NCI-H2227 (cell line): ENCODE data around the gene ZMIZ1.

Experiments used
- DNase-seq: peaks from one replicate; lab custom pipeline; 2025; ENCODE audit not compliant: unreplicated experiment; lab: John Stamatoyannopoulos, UW

The ZMIZ1 gene

GRCh38 chr10:79224992-79225391 lies 156.2 kb downstream of the ZMIZ1 start:
- DNase-seq = no peak

DNA sequence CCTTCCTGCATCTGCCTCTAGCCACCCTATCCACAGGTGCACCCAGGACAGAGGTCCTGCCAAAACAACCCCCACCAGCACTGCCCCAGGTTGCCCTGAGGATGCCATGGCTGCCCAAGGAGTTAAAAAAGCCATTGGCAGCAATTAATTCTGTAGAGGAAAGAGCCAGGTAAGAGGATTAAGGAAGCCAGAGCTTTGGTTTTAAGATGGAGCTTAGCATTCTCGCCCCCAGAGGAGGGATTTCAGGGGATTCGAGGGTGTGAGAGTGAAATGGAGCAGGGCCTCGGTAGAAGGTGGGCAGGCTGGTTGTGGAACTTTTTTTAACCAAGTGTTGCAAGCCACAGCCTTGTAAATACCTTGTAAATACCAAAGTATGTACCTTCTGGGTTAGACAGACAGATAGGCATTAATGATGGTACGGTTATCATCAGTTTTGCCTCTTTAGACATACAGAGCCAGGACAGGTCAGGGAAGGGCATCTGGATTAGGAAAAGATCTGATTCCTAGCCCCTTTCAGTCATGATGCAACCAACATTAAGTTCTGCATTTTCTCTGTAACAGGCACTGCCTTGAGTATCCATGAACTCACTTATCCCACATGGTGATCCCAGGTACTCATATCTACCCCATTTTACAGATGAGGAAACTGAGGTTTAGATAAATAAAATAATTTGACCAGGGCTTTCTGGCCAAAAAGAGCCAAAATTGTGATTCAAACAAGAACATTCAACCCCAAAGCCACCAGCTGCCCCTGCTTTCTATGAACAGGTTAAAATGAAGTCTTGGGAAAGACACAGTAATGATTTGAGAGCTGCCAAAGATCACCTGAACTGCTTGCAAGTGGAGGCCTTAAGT lies 157.9 kb downstream of the ZMIZ1 start:
- DNase-seq = no peak

GRCh38 chr10:79229071-79229541 lies 160.3 kb downstream of the ZMIZ1 start:
- DNase-seq = peak; percentile 62

DNA sequence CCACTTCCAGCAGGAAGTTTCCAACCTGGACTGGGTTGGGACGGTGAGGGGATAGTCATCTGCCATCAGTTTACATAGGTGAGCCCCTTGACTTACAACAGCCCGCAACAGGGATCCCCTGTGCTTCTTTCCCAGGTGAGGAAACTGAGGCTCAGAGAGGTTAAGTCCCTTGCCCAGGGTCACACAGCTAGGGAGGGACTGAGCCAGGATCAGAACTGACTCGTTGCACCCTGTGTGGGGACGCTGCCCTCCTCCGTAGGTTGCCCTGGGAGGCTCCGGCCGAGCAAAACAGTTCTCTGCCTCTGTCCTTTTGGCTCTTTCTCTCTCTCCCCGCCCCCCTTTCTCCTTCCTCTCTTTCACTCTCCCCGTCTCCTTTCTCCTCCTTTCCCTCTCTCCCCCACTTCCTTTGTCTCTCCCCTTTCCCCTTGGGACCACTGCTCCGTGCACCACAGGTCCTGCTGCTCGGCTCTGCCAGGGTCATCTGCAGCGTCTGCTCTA lies 161.1 kb downstream of the ZMIZ1 start:
- DNase-seq = no peak

GRCh38 chr10:79230328-79230830 lies 161.6 kb downstream of the ZMIZ1 start:
- peak; percentile 64 for DNase-seq

DNA sequence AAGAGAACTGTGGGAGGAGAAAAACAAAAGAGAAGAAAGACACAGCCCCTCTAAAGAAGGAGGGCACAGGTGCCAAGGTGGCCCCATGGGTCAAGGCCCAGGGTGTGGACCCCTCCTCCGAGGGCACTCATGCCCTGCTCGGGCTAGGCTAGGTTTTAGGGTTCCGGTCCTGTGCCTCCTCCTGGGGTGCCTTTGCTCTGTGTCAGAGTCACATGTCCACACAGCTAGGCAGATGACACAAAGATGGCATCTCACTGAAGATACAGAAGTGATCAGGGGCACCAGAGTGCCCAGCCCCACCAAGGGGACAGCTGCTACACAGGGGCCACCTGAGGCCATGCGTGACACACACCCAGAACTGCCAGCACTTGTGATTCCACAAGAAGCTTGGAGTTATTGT lies 162.1 kb downstream of the ZMIZ1 start:
- DNase-seq = no peak

DNA sequence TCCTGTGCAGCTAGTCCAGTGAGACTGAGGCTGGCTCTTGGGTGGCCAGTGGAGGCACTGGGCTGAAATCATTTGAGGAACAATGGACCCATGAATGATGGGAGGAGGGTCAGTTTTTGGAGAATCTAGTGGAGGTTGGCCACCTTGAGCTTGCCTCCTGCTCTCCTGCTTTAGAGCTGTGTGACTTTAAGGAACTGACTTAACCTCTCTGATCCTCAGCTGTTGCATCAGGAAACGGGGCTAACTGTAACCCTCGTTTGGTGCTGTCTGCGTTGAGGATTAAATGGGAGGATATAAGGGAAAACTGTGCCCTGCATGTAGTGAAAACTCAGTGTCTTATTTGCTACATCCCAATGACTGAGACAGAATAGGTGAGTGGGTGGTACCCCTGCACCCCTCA lies 163.1 kb downstream of the ZMIZ1 start:
- DNase-seq = no peak

- no peak for DNase-seq
These were observed 164.1 kb downstream of the ZMIZ1 start for GRCh38 chr10:79232864-79233263.

GRCh38 chr10:79234391-79235315 lies 165.9 kb downstream of the ZMIZ1 start:
- no peak for DNase-seq

GRCh38 chr10:79235765-79236432 lies 167.1 kb downstream of the ZMIZ1 start:
- no peak for DNase-seq

DNA sequence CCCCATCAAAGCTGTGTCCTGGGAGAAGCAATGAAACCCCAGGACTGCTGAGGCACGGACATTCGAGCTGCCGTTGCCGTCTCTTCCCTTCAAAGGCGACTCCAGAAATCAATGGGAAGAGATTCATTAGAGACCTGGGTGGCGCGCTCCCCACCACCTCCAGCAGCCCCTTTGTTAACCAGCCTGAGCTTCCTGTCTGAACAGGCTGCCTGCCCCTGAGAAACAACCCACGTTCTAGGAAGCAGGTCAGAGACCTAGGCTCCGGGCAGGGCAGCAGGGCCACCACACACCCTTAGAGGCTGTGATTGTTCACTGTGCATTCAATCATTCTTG lies 167.6 kb downstream of the ZMIZ1 start:
- no peak for DNase-seq

- DNase-seq = no peak
These were observed 168.8 kb downstream of the ZMIZ1 start for GRCh38 chr10:79237454-79238157.

GRCh38 chr10:79238158-79238520 lies 169.4 kb downstream of the ZMIZ1 start:
- no peak for DNase-seq

DNA sequence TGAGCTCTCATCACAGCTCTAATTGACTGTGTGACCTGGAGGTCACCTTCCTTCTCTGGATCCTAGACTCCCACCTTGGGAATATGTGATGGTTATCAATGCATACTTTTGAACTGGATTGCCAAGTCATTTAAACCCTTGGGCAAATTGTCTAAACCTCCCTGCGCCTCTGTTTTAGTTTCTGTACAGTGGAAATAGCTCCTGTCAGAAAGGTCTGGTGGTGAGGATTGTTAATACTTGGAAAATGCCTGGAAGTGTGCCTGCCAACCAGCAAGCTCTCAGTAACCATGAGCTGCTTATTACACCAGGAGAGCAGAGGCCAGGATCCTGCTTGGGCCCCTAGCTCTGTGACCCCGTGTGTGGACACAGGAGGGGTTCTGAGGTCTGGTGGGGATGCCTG lies 169.8 kb downstream of the ZMIZ1 start:
- DNase-seq = no peak

GRCh38 chr10:79239275-79239779 lies 170.6 kb downstream of the ZMIZ1 start:
- DNase-seq = peak; percentile 8

DNA sequence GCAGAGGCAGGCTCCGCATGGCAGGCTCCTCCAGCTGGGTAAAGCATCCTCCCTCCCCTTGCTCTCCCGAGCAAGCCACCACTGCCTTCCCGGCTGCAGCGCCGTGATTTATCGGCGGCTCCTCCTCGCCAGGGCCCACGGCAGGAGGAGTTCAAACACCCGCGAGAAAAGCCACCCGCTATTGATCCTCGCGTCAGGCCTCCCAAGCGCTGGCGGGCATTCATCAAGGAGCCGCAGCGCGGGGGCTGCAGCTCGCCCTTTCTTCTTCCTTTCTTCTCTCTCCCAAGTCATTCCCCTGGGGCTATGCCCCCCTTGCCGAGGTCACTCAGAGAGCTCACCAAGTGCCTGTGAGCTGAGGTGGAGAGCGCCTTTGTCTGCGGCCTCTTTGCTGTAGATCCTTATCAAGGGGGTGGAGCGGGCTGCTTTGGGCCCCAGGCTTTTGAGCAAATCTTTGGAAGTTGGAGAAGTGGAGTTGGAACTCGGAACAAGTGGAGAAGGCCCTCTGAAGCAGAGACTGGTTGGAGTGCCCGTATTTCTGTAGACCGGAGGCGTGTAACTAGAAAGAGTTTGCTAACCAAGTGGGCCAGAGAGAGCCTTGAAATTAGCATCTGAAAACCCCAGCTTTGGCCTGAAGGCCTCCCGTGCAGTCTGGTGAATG lies 171.3 kb downstream of the ZMIZ1 start:
- peak; percentile 17 for DNase-seq

GRCh38 chr10:79241629-79241989 lies 172.8 kb downstream of the ZMIZ1 start:
- DNase-seq = peak; percentile 8

DNA sequence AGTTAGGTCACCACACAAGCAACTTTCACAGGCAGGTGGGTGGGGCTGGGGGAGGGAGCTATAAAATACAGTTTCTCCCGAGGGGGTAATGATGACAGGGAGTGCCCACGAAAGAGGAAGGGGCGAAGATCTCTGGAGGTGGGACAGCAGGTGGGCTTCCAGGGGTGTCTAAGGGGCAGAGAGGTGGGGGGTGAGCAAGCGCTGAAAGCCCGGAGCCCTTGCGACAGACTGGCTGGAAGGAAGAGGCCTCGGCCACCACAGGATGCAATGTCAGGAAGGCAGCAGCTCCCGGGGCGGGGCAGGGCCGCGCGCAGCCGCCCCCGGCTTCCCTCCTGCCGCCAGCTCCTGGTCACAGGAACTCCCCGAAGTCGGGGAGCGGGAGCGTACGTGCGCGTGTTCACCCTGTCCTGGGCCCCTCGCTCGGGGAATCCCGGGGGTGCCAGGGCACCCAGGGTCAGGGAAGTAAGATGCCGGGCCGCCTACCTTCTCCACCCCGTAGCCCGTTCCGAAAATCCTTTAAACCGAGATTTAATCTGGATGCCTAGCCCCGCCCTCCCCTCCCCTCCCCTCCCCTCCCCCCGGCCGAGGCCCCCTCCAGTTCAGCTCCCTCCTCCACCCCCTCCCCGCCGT lies 173.3 kb downstream of the ZMIZ1 start:
- peak; percentile 59 for DNase-seq

DNA sequence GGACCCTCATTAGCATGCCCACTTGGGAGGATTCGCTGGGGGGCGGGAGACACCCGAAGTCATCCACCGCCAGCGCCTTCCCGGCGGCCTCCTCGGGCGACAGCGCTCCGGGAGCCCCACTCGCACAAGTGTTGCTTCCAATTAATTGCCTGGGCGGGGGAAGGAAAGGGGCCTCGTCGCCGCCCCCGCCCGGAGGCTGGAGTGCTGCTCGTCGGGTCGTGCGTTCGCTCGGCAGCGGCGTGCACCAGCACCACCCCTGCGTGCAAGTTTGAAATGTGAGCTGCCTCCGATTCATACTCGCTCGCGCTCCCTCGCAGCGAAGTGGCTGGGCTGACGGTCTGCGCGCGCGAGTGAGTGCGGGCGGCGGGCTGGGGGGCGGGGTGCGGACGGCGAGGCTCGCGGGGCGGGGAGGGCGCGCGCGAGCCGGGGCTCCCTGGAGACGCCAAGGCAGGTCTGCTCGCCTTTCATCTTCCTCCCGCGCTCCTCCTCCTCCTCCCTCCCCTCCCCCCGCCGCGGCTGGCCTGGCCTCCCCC lies 173.9 kb downstream of the ZMIZ1 start:
- DNase-seq = peak; percentile 79
